Activated T-helper 17 cell treated with anti-CD3 and anti-CD28 coated beads, Interleukin-2, amount 50 U/mL, for 72 hours (primary cell): ENCODE data around the gene FLOT2. TPM values are rescaled to one million over a fixed set of nuclear protein-coding genes. Genes with fewer than 3 reads are reported as not detected.
A peak's percentile ranks its signal among the peaks of the same experiment; 100 is the strongest.
"Not testable (repeated sequence)": the region's sequence is repeated elsewhere in the genome, so short reads cannot be mapped to it uniquely, and the experiment has no call there.

Experiments used
- ATAC-seq: fragments of 150-1000 bp; cut with Tn5 transposase; replicated peaks from 2 replicates; pipeline ENCODE4 v1.10.0; 2021; ENCODE audit warnings: mild to moderate bottlenecking, moderate library complexity
- H3K27ac Mint-ChIP-seq: one replicate; pipeline ENCODE4 v1.8.0; 2022; ENCODE audit warnings: mixed read lengths
- H3K27me3 Mint-ChIP-seq: one replicate; pipeline ENCODE4 v1.8.0; 2022; ENCODE audit warnings: mixed read lengths
- H3K36me3 Mint-ChIP-seq: one replicate; pipeline ENCODE4 v1.8.0; 2022; ENCODE audit warnings: low read depth, mild to moderate bottlenecking, mixed read lengths
- H3K4me1 Mint-ChIP-seq: one replicate; pipeline ENCODE4 v1.8.0; 2022; ENCODE audit warnings: mixed read lengths
- H3K4me3 Mint-ChIP-seq: one replicate; pipeline ENCODE4 v1.8.0; 2022; ENCODE audit warnings: mild to moderate bottlenecking, mixed read lengths
- H3K9me3 Mint-ChIP-seq: one replicate; pipeline ENCODE4 v1.8.0; 2022; ENCODE audit warnings: mixed read lengths
- total RNA-seq, 2 donors: library from RNA; stranded (reverse); gene quantifications; one replicate each; pipeline ENCODE4 v1.2.3, GENCODE V29; 2022

FLOT2 gene
- total RNA-seq, 2 donors from 2014 or later = 85.8 to 113 TPM

DNA sequence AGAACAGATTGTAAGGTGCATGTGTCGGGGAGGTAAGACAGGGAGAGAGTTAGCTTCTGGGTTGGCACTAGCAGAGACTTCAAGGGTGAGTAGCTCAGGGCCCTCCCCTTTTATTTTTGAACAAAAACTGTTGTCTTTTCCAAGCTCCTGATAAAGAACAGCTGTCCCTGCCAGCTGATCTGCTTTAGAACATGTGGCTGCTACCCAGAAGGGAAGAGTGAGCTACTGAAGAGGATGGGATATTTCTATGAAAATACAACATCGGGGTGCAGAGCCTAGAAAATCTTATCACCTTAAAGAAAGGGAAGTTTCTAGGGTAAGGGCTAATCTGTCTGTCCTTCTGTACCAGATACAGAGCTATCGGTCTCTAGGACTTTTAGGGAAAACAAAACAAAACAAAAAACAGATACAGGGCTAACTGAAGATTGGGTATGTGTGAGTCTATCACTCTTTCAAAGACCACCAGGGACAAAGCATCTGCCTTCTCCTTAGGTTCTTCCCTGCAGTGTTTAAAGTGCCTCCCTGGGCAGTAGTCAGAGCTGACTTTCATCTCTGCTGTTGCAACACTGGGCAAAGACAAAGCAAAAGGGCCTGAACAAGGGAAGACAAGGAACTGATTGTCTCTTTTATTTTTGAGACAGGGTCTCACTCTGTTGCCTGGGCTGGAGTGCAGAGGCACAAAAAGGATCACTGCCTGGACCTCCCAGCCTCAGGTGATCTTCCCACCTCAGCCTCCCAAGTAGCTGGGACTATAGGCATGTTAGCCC lies 10.4 kb upstream of the FLOT2 start:
- peaks cover 6% of the 10 kb centered on the region for H3K4me1 Mint-ChIP-seq
- H3K27ac Mint-ChIP-seq = peak overlapping the region; percentile 73
- H3K27me3 Mint-ChIP-seq = no peaks in the 10 kb centered on the region
- ATAC-seq = no peak
- no peaks in the 10 kb centered on the region for H3K9me3 Mint-ChIP-seq
- no peak overlapping the region for H3K4me3 Mint-ChIP-seq
- peaks cover 82% of the 10 kb centered on the region for H3K36me3 Mint-ChIP-seq

DNA sequence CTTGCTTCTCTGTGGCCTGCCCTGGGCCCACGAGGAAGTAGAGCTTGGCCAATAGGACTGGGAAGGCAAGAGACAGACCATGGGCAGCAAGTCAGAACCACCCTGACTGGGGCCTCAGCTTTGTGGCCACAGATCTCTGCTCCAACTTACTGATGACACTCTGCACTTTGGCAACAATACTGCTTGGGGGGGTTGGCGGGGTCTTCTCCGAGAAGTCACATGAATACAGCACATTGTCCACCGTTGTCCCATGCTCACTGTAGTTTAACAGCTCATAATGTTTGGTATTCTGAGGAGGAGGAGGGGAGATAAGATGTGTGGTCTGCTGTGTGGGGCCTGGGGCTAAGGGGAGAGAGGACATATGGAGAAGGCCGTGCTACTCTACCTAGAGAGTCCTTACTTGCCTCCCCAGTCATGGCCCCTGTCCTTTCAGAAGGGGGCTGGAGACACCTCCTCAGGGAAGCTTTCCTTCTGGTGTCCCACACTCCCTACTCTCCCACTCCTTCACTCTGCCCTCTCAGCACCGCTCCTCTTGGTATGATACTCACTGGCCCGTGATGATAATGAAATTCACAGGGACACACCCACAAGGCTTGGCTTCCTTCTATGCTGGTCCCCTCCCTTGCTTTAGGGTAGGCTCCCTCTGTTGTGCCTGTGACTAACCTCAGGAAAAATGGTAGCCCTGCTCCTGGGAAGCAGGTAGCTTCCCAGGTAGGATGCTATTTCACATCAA lies 9.3 kb upstream of the FLOT2 start:
- ATAC-seq = no peak
- no peaks in the 10 kb centered on the region for H3K27me3 Mint-ChIP-seq
- H3K36me3 Mint-ChIP-seq = peaks cover 77% of the 10 kb centered on the region
- H3K4me3 Mint-ChIP-seq = no peak overlapping the region
- peaks cover 10% of the 10 kb centered on the region for H3K4me1 Mint-ChIP-seq
- no peaks in the 10 kb centered on the region for H3K9me3 Mint-ChIP-seq
- peak overlapping the region; percentile 73 for H3K27ac Mint-ChIP-seq

DNA sequence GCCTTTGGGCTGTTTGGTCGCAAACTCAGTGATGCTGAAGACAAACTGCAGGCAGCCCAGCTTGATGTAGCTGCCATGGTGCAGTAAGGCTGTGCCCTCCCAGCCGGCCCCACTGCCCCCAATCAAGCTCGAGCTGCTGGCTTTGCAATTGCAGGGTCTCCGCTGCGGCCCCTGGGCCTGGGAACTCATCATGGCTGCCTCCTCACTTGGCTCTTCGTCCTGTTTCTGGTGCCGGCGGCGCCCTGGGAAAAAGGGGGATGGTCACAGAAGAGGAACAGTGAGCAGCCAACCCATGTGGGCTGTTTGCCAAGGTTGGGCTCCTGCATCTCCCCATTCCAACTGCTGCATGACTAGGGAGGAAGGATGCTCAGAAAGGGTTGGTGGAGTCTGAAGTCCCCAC lies 8.7 kb upstream of the FLOT2 start:
- Mint-ChIP-seq H3K36me3 (peaks cover 77% of the 10 kb centered on the region), H3K4me3 (no peak overlapping the region), H3K27me3 (no peaks in the 10 kb centered on the region), H3K4me1 (peaks cover 13% of the 10 kb centered on the region), H3K9me3 (no peaks in the 10 kb centered on the region), H3K27ac (peak overlapping the region; percentile 73)
- no peak for ATAC-seq

DNA sequence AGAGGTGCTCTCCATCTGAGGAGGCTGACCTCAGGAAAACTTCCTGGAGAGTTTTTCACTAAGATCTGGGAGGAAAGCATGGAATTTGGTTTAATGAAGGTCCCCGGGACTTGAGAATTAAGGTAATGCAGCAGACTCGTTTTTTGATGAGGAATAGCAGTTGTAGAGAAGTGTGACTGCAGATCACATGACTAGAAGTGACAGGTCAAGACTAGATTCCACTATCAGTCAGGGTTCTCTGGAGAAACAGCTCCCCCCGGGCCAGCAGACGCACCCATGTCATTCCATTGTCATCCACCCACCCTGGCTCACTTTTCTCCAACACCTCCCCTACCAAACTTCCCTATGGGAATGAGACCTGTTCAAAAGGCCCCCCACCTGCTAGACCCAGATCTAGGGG lies 7.3 kb upstream of the FLOT2 start:
- H3K27ac Mint-ChIP-seq = no peak overlapping the region
- H3K36me3 Mint-ChIP-seq = peaks cover 75% of the 10 kb centered on the region
- no peak for ATAC-seq
- no peaks in the 10 kb centered on the region for H3K27me3 Mint-ChIP-seq
- no peak overlapping the region for H3K4me3 Mint-ChIP-seq
- no peaks in the 10 kb centered on the region for H3K9me3 Mint-ChIP-seq
- H3K4me1 Mint-ChIP-seq = peaks cover 20% of the 10 kb centered on the region

DNA sequence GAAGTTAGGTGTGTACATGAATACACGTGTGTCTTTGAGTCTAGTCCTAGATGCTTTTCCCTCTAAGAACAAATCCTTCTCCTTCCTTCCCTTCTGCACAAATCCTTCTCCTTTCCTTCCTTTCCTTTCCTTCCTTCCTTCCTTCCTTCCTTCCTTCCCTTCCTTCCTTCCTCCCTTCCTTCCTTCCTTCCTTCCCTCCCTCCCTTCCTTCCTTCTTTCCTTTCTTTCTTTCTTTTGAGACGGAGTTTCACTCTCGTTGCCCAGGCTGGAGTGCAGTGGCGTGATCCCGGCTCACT lies 6.0 kb upstream of the FLOT2 start:
- Mint-ChIP-seq H3K4me1 (peaks cover 26% of the 10 kb centered on the region), H3K4me3 (peak overlapping the region; percentile 99), H3K27ac (peak overlapping the region; percentile 61), H3K36me3 (peaks cover 75% of the 10 kb centered on the region)
- H3K27me3 Mint-ChIP-seq, H3K9me3 Mint-ChIP-seq, ATAC-seq: not testable (repeated sequence)

DNA sequence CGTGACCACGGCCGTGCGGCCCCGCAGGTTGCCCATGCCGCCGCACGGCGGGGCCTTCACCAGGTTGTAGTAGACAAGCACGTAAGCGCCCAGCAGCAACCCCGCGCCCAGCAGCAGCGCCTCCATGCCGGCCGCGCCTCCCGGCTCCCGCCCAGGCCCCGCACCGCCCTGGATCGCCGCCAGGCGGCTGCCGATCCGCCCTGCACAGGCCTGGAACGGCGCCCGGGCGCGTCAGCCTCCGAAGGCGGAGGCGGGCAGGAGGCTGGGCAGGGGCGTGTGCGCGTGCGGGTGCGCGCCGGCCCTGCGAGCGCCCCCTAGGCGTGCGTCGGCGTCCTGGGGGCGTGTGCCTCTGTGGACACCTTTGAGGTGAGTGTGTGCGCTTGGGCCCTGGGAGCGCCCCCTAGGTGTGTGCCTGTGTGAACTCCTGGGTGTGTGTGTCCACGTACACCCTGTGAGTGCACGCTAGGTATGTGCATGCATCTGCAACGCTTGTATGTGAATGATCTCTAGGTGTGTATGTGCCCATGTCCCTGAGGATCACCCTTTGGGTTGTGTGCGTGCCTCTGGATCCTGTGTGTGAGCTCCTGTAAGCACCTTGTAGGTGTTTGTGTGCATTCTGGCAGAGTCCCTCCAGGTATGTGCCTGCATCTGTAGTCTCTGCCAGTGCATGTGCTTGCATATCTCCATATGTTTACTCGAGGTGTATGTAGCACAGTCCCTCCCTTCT lies 5.4 kb upstream of the FLOT2 start, which contains the start of gene DHRS13:
DHRS13 (minus strand) TSS at position 261 of the 727 bp plus-strand sequence; CDS start at position 126, 135 bp downstream.
- H3K4me3 Mint-ChIP-seq = peak within 1 kb of the TSS; percentile 99
- H3K36me3 Mint-ChIP-seq = peaks cover 75% of the 10 kb centered on the region
- H3K9me3 Mint-ChIP-seq = no peaks in the 10 kb centered on the region
- H3K27me3 Mint-ChIP-seq = no peaks in the 10 kb centered on the region
- peak within 1 kb of the TSS; percentile 97 for H3K27ac Mint-ChIP-seq
- peaks cover 28% of the 10 kb centered on the region for H3K4me1 Mint-ChIP-seq
- ATAC-seq = peak; percentile 91

DNA sequence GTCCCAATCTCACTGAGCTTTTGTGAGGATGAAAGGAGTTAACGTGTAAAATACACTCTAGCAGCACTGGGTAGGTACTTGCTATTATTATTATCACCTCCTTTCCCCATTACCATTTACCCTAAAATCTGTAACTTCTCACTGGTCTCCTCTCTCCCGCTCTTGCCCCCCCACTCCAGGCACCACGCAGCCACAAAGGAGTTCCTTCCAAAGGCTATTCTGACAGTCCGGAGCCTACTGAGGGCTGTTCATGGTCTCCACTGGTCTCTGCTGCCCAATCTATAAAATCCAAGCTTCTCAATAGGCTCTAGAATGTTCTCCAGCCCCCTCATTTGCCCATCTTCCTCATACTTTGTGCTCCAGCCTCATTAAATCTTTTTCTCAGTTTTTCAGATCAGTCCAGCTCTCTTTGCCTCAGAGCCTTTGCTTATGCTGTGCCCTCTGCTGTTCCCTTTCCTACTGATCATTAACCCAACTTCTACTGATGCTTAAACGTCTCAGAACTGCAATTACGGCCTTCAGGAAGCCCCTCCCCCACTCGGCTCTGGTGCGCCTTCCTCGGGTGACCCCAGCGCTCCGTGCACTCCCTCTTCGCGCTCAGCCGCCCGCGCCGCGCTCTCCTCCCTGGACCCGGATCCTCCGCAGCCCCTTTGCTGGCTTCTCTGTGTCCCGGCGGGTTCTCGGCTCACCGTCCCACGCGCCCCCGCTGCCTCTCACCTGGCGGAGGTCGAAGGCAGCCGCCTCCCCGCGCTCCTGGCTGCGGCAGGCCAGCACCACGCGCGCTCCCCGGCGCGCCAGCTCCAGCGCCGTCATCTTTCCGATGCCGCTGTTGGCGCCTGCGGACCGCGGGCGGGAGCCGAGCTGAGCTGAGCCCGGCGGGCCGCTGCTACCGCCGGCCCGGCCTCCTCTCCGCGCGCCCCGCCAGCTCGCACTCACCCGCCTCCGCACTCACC lies 4.6 kb upstream of the FLOT2 start:
- ATAC-seq = peak; percentile 33
- H3K27ac Mint-ChIP-seq = peak overlapping the region; percentile 97
- H3K27me3 Mint-ChIP-seq = no peaks in the 10 kb centered on the region
- no peaks in the 10 kb centered on the region for H3K9me3 Mint-ChIP-seq
- peak overlapping the region; percentile 99 for H3K4me3 Mint-ChIP-seq
- H3K4me1 Mint-ChIP-seq = peaks cover 31% of the 10 kb centered on the region
- H3K36me3 Mint-ChIP-seq = peaks cover 75% of the 10 kb centered on the region

DNA sequence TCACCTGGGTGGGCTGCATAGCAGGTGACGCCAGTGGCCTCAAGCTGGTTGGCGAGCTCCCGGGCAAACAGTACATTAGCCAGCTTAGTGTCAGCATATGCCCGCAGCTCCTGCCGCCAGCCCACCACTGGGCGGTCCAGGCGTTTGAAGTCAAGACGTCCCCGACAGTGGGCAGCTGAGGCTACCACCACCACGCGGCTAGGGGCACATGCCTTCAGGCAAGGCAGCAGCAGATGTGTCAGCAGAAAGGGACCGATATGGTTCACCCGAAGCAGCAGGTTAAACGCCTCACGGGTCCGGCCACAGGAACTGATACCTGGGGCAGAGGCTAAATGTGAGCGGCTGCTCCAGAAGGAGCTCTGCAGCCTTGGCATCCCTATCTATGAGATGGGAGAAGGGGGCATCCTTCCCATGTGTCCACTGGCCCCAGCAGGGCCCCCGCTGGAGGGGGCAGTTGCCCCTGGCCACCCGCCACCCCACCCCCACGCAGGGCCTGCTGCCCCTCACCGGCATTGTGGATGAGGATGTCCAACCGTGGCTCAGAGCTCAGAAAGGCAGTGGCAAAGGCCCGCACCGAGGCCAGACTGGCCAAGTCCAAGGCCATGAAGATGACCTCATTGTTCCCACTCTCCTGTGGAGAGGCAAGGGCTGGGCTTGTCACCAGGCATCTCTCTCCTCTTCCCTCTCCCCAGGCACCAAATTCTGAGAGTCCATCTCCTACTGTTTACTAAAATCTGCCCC lies 3.6 kb upstream of the FLOT2 start:
- Mint-ChIP-seq H3K27ac (peak overlapping the region; percentile 97), H3K4me3 (peak overlapping the region; percentile 99), H3K27me3 (no peaks in the 10 kb centered on the region), H3K9me3 (no peaks in the 10 kb centered on the region), H3K36me3 (peaks cover 75% of the 10 kb centered on the region), H3K4me1 (peaks cover 32% of the 10 kb centered on the region)
- no peak for ATAC-seq

DNA sequence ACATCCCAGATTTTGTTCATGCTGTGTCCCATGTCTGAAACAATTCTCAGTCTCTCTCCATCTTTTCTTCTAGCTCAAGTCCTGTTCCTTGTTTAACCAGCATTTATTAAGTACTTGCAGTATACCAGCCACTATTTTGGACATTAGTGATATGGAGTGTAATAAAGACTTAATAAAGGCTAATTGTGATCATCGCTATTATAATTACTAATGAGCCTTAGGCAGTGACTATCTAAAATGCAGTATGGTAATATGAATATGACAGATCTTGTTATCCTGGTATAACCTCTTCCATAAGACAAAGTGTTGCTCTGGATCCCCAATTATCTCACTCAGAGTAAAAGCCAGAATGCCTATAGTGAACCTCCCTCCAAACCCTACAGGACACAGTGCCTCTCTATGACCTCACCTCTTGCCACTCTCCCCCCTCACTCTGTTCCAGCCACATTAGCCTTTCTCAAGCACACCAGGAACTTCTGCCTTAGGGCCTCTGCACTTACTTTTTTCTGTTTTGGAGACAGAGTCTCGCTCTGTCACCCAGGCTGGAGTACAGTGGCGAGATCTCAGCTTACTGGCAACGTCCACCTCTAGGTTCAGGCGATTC lies 1.8 kb upstream of the FLOT2 start:
- H3K4me3 Mint-ChIP-seq = peak overlapping the region; percentile 99

DNA sequence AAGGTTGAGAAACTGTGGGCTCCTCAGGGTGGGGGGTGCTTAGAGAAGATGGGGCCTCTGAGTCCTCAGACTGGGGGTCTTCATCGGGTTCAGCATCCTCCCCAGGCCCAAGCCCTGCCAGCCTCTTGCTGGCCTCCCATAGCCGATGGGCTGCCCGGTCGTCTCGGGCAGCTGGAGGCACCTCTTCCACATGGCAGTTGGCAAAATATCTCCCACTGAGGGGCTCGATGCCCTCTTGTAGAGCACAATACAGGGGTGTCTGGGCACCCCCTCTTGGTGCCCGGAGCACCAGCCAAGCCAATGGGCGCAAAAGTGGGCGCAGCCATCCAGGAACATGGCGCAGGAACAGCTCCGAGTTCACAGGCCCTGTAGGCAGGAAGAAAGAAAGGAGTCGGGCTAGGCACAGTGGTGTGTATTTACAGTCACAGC lies 1.0 kb upstream of the FLOT2 start:
- peak overlapping the region; percentile 98 for H3K27ac Mint-ChIP-seq
- ATAC-seq = no peak
- H3K4me1 Mint-ChIP-seq = peaks cover 43% of the 10 kb centered on the region
- peak overlapping the region; percentile 97 for H3K4me3 Mint-ChIP-seq
- peaks cover 74% of the 10 kb centered on the region for H3K36me3 Mint-ChIP-seq
- no peaks in the 10 kb centered on the region for H3K27me3 Mint-ChIP-seq
- no peaks in the 10 kb centered on the region for H3K9me3 Mint-ChIP-seq

More for the DNA sequence above, 1.8 kb upstream of the FLOT2 start:
- H3K27me3 Mint-ChIP-seq = no peaks in the 10 kb centered on the region
- peaks cover 70% of the 10 kb centered on the region for H3K36me3 Mint-ChIP-seq
- peak overlapping the region; percentile 21 for H3K27ac Mint-ChIP-seq
- no peak for ATAC-seq
- H3K4me1 Mint-ChIP-seq = peaks cover 39% of the 10 kb centered on the region
- no peaks in the 10 kb centered on the region for H3K9me3 Mint-ChIP-seq

DNA sequence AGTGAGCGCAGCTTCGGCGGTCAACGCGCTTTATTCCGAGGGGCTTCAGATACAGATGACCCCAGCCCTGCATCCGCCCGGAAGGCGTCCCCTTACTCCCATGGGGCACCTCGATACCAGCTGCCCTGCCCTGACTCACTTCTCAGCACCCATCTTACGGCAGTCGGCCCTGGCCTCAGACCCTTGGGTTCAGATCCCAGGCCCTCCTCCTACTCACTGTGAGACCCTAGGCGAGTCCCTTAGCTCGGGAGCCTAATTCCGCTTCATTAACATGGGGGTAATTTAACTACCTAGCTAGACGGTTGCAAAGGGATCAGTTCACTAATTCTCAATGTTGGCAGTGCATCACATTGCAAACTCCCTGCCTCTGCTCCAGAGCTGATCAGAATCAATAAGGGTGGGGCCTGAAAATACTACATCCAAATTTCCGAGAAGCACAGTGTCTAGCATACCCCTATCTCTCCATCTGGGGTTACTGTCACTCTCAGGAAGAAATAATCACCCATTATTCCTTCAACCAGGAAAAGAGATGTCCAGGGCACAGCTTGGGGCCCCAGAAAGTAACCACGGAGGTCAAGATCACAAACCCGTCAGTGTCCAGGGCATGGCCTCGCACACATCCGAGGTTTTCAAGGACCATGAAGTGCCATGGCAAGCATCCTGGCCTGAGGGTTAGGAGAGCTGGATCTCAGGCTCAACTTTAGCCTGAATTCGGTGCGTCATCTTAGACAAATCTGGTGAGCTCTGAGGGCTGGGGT lies 415 bp upstream of the FLOT2 start:
- peak overlapping the region; percentile 97 for H3K4me3 Mint-ChIP-seq
- peak overlapping the region; percentile 98 for H3K27ac Mint-ChIP-seq
- no peaks in the 10 kb centered on the region for H3K9me3 Mint-ChIP-seq
- no peaks in the 10 kb centered on the region for H3K27me3 Mint-ChIP-seq
- H3K4me1 Mint-ChIP-seq = peaks cover 44% of the 10 kb centered on the region
- peaks cover 80% of the 10 kb centered on the region for H3K36me3 Mint-ChIP-seq
- ATAC-seq = no peak

DNA sequence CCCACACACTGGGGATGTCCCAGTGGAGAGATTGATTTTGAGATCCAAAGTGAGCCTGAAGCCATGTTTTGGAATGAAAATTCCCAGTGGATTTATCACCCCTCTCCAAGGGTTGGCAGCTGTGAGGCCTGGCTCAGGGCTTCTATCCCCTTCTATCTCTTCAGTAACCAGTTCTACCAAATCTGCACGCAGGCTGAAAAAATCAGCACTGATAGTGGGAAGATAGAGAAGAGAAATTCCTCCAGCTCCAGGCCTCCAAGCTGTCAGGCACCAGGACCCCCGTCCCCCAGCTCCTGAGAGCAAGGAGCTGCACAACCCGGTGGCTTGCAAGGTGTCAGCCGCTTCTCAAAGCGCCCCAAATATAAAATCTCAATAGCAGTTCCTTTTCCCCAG lies 1.0 kb downstream of the FLOT2 start:
- Mint-ChIP-seq H3K36me3 (peaks cover 79% of the 10 kb centered on the region), H3K9me3 (no peaks in the 10 kb centered on the region)

More for the DNA sequence above, 1.0 kb downstream of the FLOT2 start:
- ATAC-seq = no peak
- no peaks in the 10 kb centered on the region for H3K27me3 Mint-ChIP-seq
- H3K4me1 Mint-ChIP-seq = peaks cover 43% of the 10 kb centered on the region
- H3K4me3 Mint-ChIP-seq = peak overlapping the region; percentile 97
- H3K27ac Mint-ChIP-seq = peak overlapping the region; percentile 98
